Fibroblast of peridontal ligament (primary cell): ENCODE data around the gene TM6SF1.
"Not testable (repeated sequence)": the region's sequence is repeated elsewhere in the genome, so short reads cannot be mapped to it uniquely, and the experiment has no call there.

Experiments used
- DNase-seq: peaks from one replicate; pipeline ENCODE4 v3.0.0-alpha.2; 2010; ENCODE audit errors: extremely low read depth

Gene TM6SF1

DNA sequence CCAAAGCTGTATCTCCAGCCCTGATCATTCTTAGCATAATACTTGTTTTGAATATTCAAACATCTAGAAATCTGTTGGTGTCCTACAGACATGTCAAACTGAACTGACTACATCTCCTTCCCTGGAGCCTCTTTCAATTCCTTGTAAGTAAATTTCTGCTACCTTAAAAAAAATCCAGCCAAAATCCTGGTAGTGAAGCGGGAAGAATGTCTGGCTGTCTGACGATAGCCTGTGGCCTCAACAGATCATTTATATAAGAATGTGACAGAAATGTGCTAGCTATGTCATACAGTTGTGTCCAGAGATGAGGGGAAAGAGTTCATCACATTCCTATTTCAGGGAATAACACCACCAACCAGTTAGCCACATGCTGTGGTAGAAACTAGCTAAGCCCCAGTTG lies 18.6 kb upstream of the TM6SF1 start:
- DNase-seq = no peak

GRCh38 chr15:83090465-83090864 lies 17.0 kb upstream of the TM6SF1 start:
- DNase-seq = no peak

DNA sequence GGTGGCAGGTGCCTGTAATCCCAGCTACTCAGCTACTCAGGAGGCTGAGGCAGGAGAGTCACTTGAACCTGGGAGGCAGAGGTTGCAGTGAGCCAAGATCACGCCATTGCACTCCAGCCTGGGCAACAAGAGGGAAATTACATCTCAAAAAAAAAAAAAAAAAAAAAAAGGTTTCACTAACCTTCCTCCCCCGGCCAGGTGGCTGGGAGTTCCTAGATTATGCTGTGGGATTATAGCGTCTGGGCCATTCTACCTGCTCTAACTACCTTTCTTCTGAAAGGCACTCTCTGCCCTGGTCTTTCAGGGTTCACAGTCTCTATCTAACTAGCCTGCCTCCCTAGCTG lies 15.5 kb upstream of the TM6SF1 start:
- not testable (repeated sequence) for DNase-seq

GRCh38 chr15:83092309-83092976 lies 15.0 kb upstream of the TM6SF1 start:
- no peak for DNase-seq

GRCh38 chr15:83094583-83094982 lies 12.9 kb upstream of the TM6SF1 start:
- DNase-seq = no peak

GRCh38 chr15:83098079-83098478 lies 9.4 kb upstream of the TM6SF1 start:
- DNase-seq = no peak

GRCh38 chr15:83099290-83099689 lies 8.2 kb upstream of the TM6SF1 start:
- DNase-seq = no peak

DNA sequence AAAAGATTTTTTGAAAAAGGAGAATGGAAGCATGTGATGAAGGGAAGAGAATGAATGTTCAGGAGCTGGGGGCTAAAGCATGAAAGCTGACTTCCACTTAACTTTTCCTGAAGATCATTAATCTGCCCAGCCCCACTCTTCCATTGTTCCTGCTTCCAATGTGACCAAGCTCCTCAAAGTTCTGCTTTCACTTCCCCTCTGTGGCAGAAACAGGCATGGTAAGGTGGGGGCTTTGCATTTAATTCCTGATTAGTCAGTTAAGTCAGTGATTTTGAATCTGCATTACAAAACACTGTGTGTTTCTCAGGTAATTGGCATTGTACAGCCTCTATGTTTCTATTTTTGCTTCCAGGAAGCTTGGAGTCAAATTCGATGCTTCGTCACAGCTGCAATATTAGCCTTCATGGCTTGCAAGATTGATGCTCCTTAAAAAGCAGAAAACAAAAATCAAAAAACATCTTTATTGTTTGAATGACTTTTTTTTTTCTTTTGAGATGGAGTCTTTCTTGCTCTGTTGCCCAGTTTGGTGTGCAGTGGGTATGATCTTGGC lies 7.3 kb upstream of the TM6SF1 start:
- no peak for DNase-seq

GRCh38 chr15:83102346-83102745 lies 5.1 kb upstream of the TM6SF1 start:
- DNase-seq = no peak

GRCh38 chr15:83104141-83104540 lies 3.3 kb upstream of the TM6SF1 start:
- DNase-seq = no peak

DNA sequence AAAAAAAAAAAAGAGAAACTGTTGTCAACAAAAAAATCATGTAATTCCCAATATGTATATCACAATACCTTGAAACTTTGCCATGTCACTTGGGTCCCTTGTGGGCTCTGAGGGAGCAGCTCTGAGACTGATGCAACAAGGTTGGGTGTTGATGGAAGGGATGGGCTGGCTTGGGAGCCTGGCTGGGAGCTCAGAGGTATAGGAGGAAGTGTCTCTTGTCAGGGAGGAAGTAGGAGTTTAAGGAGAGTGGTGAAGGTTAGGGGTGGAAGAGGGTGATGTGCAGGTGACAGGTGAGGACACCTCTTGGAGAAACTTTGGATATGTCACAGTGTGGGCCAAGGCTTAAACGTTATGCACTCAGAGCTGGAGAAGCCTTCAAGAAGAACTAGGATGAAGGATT lies 2.0 kb upstream of the TM6SF1 start:
- no peak for DNase-seq

GRCh38 chr15:83107841-83108181 lies 366 bp downstream of the TM6SF1 start:
- DNase-seq = no peak

GRCh38 chr15:83108266-83109219 lies 1.1 kb downstream of the TM6SF1 start:
- no peak for DNase-seq

GRCh38 chr15:83109532-83109931 lies 2.1 kb downstream of the TM6SF1 start:
- DNase-seq = no peak

DNA sequence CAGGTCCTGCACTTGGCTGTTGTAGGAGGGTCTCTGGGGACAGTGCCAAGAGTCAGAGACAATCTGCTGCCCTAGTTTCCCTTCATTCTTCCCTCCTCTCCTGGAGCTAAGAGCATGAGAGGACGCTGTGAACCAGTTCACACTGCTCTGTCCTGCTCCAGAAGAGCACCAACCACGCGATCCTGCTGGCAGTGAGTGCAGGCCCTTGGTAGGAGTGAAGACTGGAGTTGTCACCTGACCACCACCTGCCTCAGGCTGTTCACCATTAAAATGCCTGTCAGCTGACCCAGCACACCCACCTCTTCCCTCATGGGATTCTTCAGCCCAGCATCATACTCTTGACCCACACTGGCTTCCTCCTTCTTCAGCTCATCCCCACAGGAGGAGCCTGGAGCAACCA lies 2.9 kb downstream of the TM6SF1 start:
- no peak for DNase-seq

DNA sequence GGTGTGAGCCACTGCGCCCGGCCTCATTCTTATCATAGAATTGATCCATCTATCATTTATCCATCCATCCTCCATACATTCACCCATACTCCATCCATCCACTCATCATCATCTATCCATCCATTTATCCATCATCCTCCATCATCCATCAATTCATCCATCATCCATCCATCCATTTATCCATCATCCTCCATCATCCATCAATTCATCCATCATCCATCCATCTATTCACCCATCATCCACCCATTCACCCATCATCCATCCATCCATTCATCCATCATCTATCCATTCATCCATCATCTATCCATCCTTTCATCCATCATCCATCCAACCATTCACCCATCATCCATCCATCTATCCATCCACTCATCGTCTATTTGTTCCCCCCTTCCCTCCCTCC lies 3.7 kb downstream of the TM6SF1 start:
- DNase-seq = no peak

DNA sequence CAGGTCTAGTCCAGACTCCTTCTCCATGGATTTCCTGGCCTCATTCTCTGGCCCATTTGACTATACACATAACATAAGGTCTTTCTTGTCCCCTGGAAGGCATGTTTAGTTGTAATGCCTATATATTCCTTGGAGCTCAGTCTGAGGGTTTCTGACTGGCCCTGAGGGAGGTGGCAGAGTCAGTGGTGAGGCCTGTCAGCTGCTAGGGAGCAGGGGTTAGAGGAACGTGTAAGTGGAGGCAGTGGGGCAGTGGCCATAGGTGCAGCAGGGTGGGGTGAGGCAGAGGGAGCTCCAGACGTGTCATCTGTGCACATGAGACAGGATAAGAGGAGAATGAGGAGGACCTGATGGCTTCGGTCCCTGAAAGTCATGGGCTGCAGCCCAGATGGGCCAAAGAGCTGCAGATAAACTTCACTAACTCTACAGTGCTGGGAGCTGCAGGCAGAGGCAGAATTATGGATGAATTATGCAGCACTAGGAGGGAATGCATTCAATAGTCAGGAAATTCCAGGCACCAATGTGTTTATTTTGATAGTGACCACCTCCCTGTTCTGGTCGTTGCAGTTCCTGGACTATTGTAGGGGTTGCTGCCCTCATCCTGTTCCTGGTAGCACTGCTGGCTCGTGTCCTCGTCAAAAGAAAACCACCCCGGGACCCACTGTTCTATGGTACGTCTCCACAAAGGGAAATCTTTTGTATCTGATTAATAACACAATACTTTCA lies 4.9 kb downstream of the TM6SF1 start:
- DNase-seq = peak; percentile 79

GRCh38 chr15:83112956-83113299 lies 5.5 kb downstream of the TM6SF1 start:
- no peak for DNase-seq

DNA sequence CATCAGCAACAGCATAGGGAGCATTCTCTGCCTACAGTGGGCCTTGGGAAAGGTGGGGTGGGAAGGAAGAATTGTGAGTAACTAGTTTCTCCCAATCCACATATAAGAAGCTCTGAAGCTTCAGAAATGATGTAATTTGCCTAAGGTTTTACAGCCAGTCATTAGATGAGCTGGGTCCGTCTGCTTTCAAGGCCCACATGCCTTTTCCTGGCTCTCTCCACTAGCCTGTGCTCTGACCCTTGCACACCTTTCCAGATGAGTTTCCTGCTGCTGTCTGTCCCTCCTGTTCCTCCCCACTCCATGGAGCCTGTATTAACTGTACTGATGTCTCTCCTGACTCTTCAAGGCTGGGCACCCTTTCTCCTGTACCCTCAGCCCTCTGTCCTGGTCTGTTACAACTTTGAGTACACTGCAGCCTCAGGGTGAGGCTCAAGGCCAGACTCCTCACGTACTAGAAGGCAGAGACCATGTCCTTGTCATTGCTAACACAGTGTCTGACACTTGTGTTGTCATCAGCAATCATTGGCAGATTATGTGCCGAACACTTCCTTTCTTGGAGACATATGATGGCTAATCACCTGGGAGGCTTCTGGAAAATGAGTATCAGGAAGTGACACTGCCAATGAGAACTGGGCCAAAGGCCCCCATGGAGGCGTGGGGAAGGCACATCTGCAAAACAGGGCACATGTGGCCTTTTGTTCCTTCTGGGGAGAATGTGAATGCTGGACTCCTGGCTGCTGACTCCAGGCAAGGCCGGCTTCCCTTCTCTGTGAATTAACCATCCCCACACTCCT lies 6.6 kb downstream of the TM6SF1 start:
- no peak for DNase-seq

GRCh38 chr15:83114856-83115255 lies 7.4 kb downstream of the TM6SF1 start:
- no peak for DNase-seq

- DNase-seq = no peak
Observed at GRCh38 chr15:83115410-83115809, 8.0 kb downstream of the TM6SF1 start.
